GM21367 (cell line): ENCODE results near the gene STMND1.
"Not testable (repeated sequence)": the region's sequence is repeated elsewhere in the genome, so short reads cannot be mapped to it uniquely, and the experiment has no call there.

ENCODE experiments used
- ATAC-seq: cut with Tn5 transposase; IDR thresholded peaks from one replicate; pipeline ENCODE4 v1.9.1; 2021; ENCODE audit not compliant: unreplicated experiment

STMND1 gene

DNA sequence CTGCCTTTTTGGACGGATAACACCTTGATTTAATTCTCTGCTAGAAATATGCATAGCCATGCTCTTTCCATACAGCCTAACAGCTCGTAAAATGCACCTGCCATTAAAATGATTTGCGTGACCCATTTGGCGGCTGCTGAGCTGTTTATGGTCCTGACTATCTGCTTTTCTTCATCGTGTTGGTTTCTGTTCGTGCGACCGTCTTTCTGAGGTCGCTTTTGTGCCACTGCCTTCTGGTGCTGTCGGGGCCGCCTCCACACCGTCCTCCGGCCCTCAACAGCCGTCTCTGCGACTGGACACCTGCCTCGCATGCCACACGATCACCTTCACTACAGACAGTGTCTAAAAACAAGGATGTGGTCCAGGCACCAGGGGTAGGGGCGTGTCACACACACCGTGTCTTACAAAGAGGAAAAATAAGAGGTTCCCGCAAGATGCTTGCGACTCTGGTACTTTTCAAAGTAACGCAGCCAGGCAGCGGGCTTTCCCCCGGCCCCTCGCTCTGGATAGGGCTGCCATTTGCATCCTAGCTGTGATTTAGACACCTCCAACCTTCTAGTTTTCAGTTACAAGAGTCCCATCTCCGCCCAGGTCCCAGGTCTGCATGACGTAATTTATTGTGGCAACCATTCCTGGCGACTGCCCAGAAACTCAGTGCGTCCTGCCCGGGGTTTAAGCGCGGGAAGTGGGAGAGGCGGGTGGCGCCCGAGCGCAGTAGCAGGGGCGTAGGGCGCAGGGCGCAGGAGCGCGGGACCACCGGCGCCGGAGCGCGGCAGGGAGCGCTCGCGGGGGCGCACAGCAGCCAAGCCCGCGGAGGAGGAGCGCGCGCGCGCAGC lies at the start of gene STMND1:
Gene STMND1 (plus strand): TSS at position 629 of the 836 bp plus-strand sequence. CDS start 208 bp downstream, outside the sequence.
- no peak for ATAC-seq

- ATAC-seq: no peak
Measured at GRCh38 chr6:17054647-17055046, 47.2 kb upstream of the STMND1 start.

- no peak for ATAC-seq
Measured at GRCh38 chr6:17057322-17057721, 44.5 kb upstream of the STMND1 start.

DNA sequence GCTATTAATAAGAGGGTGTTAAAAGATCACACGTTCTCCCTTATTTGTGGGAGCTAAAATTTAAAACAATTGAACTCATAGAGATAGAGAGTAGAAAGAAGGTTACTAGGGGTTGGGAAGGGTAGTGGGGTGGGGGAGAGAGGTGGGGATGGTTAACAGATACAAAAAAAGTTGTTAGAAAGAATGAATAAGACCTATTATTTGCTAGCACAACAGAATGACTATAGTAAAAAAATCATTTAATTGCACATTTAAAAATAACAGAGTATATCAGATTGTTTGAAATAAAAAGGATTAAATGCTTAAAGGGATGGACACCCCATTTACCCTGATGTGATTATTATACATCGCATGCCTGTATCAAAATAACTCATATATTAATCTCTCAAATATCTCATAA lies 43.3 kb upstream of the STMND1 start:
- ATAC-seq: no peak

DNA sequence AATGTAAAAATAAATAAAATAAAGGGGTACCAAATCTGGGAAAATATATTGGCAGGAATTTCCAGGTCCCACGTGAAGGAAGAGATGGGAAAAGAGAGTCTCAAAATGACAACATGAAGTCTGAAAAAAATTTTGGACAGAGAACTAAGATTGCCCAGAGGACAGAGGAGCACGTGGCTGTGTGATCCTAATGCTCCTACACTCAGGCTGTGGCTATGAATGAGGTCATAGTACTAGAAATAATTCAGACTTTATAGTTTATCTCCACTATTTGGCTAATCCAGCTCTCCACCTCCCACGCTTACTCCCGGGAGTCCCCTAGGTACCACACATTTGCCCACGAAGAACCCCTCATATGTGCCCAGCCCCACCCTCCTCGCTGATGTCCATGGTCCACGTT lies 42.8 kb upstream of the STMND1 start:
- no peak for ATAC-seq

GRCh38 chr6:17059850-17060249 lies 42.0 kb upstream of the STMND1 start:
- ATAC-seq: no peak

GRCh38 chr6:17061097-17061496 lies 40.8 kb upstream of the STMND1 start:
- no peak for ATAC-seq

DNA sequence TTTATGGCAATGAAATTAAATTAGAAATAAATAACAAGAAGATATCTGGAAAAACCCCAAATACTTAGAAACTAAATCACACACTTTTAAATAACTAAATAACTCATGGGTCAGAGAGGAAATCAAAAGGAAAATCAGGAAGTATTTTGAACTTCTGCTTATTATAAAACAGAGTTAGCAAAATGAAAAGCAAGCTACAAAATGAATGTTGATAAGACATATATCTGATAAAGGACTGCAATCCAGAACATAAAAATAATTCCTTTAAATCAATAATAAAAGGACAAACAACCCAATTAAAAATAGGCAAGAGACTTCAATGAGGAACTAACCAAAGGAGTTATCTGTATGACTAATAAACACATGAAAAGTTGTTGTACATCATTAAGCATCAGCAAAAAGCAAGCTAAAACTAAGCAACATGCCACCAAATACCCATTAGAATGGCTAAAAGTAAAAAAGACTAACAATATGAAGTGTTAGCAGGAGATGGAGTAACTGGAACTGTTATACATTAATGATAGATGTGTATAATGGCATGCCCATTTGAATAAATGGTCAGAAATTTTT lies 38.9 kb upstream of the STMND1 start:
- ATAC-seq: no peak

GRCh38 chr6:17064975-17065374 lies 36.9 kb upstream of the STMND1 start:
- no peak for ATAC-seq

DNA sequence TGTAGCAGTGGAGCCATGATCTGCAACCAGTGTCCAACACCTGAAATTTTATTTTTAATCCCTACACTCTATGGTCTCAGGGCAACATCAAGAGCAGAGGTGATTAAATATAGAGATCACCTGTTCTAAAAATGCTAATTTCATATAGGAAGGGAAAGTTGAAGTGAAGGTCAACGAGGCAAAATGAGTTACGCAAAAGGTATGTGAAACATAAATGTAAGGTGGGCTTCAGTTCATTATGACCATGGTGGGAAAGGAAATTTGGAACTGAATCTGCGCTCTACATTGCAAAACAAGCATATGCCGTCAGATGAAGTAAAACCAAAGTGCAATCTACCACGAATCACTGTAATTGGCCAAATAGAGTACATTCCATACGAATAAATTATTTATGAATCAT lies 35.2 kb upstream of the STMND1 start:
- ATAC-seq: no peak

- ATAC-seq: not testable (repeated sequence)
Measured at GRCh38 chr6:17068972-17069371, 32.9 kb upstream of the STMND1 start.

DNA sequence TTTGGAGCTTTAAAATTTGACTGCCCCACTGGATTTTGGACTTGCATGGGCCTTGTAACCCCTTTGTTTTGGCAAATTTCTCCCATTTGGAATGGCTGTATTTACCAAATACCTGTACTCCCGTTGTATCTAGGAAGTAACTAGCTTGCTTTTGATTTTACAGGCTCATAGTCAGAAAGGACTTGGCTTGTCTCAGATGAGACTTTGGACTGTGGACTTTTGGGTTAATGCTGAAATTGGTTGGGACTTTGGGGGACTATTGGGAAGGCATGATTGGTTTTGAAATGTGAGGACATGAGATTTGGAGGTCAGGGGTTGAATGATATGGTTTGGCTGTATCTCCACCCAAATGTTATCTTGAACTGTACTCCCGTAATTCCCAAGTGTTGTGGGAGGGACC lies 31.4 kb upstream of the STMND1 start:
- not testable (repeated sequence) for ATAC-seq

- not testable (repeated sequence) for ATAC-seq
Measured at GRCh38 chr6:17073596-17073995, 28.3 kb upstream of the STMND1 start.

GRCh38 chr6:17081273-17081672 lies 20.6 kb upstream of the STMND1 start:
- no peak for ATAC-seq

- ATAC-seq: no peak
Measured at GRCh38 chr6:17081860-17082508, 19.9 kb upstream of the STMND1 start.

DNA sequence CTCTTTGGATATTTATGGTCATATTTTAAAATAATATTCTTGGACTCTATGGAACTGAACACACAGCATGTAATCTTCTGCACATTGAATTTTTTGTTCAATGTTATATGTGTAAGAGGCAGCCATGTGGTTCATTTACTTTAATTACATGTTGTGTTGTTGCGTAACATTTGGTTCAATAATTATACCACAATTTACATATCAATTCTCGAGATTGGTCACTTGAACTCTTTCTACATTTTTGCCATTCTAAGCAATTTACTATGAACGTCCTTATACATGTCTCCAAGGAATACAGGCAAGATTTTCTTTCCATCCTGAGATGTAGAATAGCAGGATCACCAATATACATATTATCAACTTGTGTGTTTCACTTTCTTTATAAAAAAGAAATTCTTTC lies 18.5 kb upstream of the STMND1 start:
- ATAC-seq: no peak

DNA sequence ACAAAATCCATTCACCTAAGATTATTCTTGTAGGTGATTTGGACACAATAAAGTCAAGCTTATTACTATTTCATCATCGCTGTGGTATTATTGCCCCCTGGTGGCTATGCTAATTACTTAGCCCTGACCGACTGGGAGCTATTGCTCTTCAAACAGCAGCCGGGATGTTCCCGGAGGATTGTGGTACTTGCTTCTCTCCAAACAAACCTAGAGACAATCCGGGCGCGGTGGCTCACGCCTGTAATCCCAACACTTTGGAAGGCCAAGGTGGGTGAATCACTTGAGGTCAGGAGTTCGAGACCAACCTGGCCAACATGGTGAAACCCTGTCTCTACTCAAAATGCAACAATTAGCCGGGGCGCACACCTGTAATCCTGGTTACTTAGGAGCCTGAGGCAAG lies 15.4 kb upstream of the STMND1 start:
- no peak for ATAC-seq

DNA sequence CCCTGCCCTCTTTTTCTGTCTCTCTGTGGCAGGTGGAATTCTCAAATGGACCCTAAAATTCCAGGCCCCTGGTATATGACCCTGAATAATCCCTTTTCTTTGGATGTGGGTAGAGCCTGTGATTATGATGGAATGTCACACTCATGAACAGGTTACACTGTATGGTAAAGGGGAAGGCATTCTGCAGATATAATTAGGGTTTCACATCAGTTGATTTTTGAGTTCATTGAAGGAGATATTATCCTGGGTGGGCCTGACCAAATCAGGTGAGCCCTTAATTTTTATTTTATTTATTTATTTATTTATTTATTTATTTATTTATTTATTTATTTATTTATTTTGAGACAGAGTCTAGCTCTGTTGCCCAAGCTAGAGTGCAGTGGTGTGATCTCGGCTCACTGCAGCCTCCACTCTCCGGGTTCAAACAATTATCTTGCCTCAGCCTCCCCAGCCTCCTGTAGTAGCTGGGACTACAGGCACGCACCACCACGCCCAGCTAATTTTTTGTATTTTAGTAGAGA lies 13.7 kb upstream of the STMND1 start:
- ATAC-seq: no peak

DNA sequence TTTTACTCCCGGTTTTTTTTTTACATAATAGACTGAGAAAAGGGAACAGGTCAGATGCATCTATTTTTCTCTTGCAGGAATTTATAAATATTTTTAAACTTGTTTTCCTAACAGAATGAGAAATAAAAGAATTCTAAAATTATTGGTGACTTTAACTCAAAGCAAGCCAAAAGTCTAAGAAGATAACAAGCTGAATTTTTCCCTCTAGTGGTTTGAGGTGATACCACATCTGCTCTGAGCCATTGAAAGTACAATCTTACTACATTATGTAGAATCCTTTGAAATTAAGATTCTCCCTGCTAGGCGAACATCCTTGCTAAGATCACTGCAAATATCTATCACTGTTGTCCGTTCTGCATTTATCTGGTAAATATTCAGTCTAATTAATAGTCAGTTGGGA lies 10.7 kb upstream of the STMND1 start:
- ATAC-seq: no peak

DNA sequence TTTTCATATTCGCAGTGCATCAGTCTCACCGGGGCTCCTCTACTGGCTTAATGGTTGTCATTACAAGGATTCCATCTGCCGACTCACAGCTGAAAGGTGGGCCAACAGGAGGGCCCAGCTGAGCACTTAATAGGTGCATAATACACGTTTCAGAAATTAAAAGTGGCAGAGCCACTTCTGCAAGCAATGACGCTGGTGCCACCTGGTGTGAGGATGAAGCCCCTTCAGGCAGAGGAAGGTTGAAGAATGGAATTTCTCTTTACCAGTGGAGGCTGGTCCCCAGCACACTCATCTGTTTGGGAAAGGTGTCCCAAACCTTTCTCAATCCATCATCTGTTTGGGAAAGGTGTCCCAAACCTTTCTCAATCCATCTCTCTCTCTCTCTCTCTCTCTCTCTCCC lies 8.2 kb upstream of the STMND1 start:
- ATAC-seq: no peak

DNA sequence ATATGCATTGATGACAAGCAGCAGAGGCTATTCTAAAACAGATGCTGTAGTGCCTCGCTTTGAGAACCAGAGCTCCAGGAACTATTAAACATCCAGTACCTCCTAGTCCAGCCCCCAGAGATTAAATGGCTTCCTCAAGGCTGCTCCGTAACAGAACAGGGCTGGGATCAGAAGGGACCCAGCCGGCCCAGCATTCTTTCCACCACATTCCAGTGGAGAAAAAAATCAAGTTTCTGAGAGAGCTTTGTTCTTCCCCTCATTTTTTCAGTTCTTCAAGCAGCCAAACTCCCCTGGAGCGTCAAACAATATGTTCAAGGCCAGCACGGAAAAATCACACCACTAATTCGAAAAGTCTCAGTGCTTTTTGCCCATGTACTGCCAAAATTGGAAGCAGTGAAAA lies 5.8 kb upstream of the STMND1 start:
- no peak for ATAC-seq

DNA sequence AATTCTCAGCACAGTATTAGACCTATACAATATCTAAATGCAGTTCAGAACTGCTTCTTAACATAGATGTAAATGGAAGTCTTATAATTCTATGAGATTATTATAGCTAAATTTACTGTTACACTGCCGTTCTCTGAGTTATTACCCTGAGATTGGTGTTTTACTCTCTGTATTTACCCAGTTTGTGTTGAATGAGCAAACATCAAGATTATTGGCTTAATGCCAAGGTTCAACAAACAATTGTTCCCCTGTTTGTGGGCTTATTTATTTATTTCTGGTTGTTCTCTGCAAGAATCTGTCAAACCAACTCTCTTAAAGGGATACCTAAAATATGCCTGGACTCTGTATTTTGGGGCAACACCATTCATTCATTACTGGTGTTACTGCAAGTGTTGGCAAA lies 5.2 kb upstream of the STMND1 start:
- no peak for ATAC-seq
